Muscle of arm (tissue), 14 donors: ENCODE results near the gene LRRC70. TPM values are rescaled to one million over a fixed set of nuclear protein-coding genes. Genes with fewer than 3 reads are reported as not detected.
A peak's percentile ranks its signal among the peaks of the same experiment; 100 is the strongest.
"Not testable (repeated sequence)": the region's sequence is repeated elsewhere in the genome, so short reads cannot be mapped to it uniquely, and the experiment has no call there.

Experiments used
- DNase-seq: peaks from one replicate; pipeline ENCODE4 v3.0.0-alpha.2; 2013
- long read RNA-seq, 11 donors: transcript quantifications; one replicate each; lab custom pipeline, GENCODE V29; 2026
- polyA plus RNA-seq, 12 donors: library from polyadenylated mRNA; unstranded; fragments of 120-200 nt; gene quantifications; one replicate each; pipeline ENCODE4 v1.2.1, GENCODE V29; 2013; ENCODE audit not compliant: insufficient read length in 12 of 12

Gene LRRC70, protein sequence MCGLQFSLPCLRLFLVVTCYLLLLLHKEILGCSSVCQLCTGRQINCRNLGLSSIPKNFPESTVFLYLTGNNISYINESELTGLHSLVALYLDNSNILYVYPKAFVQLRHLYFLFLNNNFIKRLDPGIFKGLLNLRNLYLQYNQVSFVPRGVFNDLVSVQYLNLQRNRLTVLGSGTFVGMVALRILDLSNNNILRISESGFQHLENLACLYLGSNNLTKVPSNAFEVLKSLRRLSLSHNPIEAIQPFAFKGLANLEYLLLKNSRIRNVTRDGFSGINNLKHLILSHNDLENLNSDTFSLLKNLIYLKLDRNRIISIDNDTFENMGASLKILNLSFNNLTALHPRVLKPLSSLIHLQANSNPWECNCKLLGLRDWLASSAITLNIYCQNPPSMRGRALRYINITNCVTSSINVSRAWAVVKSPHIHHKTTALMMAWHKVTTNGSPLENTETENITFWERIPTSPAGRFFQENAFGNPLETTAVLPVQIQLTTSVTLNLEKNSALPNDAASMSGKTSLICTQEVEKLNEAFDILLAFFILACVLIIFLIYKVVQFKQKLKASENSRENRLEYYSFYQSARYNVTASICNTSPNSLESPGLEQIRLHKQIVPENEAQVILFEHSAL
- 1 to 10 TPM in 11 of 12 donors, not detected in 1; 3.5 to 8.5 (median 4.9) TPM for polyA plus RNA-seq
- long read RNA-seq, donor 1, partial matches to known transcripts: 0 of 1 reads
- long read RNA-seq, donor 1, other reads (novel, unspliced or antisense): 0 of 1 reads
- long read RNA-seq, donor 2, partial matches to known transcripts: 0 of 2 reads
- long read RNA-seq, donor 2, other reads (novel, unspliced or antisense): 0 of 2 reads
- long read RNA-seq, donor 3, partial matches to known transcripts: 0 of 2 reads
- long read RNA-seq, donor 3, other reads (novel, unspliced or antisense): 0 of 2 reads
- long read RNA-seq, donor 4: 0 reads
- long read RNA-seq, donor 5, partial matches to known transcripts: 0 of 3 reads
- long read RNA-seq, donor 5, other reads (novel, unspliced or antisense): 0 of 3 reads
- long read RNA-seq, donor 6: 0 reads
- long read RNA-seq, donor 7: 0 reads
- long read RNA-seq, donor 8, partial matches to known transcripts: 0 of 1 reads
- long read RNA-seq, donor 8, other reads (novel, unspliced or antisense): 0 of 1 reads
- long read RNA-seq, donor 9, partial matches to known transcripts: 0 of 2 reads
- long read RNA-seq, donor 9, other reads (novel, unspliced or antisense): 0 of 2 reads
- long read RNA-seq, donor 10: 0 reads
- long read RNA-seq, donor 11, partial matches to known transcripts: 0 of 1 reads
- long read RNA-seq, donor 11, other reads (novel, unspliced or antisense): 0 of 1 reads

DNA sequence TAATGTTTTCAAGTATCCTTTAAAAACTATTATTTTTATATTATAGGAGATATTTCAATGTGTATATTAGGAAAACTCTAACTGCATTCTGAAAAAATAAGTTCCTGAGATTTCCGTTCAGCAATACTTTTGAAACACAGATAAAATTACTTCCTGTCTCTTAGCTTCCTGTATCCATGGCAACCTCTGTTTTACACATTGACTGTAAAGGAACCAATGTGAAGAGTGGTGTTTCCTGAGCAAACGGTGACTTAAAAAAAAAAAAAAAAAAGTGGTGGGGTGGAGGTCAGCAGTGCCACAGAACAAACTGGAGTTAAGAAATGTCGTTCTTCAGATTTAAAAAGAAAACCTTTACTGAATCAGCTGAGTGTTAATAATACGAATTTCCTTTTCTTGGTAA is at the start of gene LRRC70:
Gene LRRC70 (plus strand): TSS at position 280 of the 400 bp plus-strand sequence. CDS start 620 bp downstream, outside the sequence.
- DNase-seq: peak; percentile 48

DNA sequence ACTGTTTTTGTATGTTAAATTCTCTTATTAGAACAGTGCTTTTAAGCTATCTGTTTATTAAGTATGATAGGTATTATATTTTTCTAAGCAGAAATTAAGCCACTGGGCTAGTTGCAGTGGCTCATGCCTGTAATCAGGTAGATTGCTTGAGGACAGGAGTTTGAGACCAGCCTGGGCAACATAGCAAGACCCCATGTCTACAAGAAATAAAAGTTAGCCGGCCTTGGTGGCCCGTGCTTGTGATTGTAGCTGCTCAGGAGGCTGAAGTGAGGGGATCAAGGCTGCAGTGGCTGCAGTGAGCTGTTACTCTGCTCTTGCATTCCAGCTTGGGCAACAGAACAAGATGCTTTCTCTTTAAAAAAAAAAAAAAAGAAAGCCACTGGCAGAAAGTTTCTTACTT is 45.0 kb upstream of the LRRC70 start:
- DNase-seq: no peak

DNA sequence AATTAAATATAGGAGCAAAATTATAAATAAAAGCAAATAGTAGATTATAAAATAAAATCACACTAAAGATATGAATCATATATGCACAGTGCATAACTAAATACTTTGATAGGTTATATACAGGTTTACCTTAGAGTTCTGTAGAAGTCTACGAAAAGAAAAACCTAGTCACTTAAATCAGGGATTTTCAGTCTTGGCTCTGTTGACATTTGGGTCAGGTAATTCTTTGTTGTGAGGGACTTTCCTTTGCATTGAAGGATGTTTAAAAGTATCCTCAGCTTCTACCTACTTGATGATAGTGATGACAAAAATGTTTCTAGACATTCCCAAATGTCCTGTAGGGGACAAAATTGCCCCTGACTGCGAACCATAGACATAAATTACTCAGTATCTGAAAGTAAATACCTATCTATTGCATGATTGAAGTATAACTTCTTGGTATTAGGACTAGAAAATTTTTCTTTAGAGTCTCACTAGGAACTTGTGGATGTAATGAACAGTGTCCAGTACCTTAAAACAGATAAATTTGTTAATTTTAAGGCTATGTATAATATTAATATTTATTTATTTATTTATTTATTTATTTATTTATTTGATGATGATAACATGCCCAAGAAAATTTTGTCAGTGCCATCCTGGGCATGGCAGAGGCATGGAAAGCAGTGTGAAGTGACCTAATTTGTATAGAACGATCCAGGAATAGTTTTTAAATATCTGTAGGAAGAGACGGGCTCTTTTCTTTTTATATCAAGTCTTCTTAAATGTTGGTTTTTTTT is 44.0 kb upstream of the LRRC70 start:
- DNase-seq: no peak

DNA sequence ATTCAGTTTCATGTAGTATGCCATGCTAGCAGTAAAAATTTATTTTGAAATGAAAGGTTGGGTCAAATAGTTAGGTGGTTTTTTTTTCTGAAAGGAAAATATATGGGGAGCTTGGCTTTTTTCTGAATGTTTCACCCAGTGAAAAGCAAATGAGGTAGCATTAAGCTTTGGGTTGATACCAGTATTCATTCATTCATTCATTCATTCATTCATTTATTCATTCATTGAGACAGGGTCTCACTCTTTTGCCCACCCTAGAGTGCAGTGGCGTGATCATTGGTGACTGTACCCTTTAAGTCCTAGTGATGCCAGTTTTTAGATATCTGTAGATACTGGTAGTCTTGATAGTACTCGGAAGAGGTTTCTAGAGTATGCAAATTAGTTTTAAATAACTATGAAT is 42.4 kb upstream of the LRRC70 start:
- DNase-seq: no peak

DNA sequence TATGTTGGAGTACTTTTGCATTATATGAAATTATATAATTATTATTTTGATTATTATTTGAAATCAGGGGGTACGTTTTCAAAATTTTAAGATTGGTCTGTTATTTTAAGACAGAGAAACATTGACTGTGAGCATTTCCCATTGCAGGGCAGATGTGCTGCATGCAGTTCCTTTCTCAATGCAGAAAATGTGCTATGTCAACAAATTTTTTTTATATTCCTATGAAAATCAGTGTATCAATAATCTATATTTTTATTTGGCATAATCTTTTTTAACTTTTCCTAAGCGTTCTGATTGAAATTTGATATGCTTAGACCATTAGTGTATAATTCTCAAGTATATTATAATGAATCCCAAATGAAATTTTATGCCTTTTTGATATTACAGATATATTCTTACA is 41.8 kb upstream of the LRRC70 start:
- DNase-seq: no peak

DNA sequence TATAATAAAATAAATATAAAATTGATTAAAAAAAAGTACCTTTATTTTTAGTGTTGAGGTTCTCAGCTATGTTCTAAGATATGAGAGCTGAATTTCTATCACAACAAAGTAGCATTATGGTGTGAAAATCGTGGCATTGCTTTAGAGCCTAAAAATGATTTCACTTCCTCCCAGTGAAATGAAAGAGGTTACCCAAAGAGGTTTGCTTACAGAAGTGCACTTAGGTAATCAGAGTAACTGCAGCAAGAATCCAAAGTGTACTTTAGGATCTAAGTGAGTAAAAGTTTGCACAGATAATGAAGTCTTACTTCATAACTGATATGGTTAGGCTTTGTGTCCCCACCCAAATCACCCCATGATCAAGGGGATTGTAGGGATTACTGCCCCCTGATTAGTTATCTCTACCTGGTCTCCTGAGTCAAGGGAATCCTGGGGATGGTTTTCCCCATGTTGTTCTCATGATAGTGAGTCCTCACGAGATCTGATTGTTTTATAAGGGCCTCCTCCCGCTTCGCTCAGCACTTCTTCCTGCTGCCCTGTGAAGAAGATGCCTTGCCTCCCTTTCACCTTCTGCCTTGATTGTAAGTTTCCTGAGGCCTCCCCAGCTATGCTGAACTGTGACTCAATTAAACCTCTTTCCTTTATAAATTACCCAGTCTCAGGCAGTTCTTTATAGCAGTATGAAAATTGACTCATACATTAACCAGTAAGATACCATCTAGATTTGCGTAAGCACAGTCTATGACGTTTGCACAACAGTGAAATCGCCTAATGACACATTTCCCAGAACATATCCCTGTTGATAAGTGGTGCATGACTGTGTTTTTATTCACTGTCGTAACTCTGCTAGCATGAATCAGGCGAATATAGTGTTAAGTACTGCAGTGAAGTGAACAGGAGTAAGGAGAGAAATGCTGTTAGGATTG is 40.3 kb upstream of the LRRC70 start:
- no peak for DNase-seq

DNA sequence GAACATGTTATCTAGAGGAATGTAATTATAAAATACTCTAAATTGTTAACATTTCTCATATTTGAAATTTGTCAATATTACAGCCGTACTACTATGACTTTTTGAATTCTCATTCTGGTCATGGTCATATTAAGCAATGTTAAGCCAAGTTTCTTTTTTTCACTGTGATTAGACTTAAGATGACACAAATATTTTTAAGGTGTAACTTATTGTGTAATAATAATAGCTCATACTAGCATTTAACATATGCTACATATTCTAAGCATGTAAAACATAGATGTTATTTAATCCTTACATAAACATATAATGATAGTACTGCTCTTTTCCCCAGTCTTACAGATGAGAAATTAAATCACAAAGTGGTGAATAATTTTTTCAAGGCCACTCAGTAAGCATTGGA is 35.9 kb upstream of the LRRC70 start:
- DNase-seq: no peak

DNA sequence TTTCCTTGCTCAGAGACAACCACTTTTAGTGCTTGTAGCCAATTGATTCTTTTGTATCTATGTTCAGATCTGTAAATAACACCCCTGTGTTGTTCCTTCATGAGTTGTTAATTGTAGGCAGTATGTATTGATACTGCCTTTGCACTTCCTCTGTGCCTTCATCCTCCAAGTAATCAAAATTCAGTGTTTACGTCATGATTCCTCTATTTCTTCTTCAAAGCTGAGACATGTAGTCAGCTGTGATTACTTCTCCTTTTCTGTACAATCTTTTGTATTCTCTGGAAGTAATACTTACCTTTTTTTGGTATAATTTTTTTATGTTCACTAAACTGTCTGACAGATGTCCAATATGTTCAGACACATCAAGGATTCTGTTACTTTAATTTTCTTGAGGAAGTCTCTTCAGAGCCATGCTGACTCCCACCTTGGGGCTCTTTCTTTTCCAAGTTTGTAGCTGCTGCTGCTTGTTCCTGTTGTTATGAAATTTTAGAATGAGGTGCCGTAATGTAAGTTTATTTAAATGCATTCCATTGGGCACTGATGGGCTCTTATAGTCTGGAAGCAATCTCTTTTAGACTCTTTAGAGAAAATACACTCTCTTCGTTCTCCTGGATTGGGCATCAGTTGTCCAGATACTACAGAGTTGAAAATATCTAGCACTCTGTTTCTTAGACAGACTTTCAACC is 30.5 kb upstream of the LRRC70 start:
- DNase-seq: peak; percentile 0

DNA sequence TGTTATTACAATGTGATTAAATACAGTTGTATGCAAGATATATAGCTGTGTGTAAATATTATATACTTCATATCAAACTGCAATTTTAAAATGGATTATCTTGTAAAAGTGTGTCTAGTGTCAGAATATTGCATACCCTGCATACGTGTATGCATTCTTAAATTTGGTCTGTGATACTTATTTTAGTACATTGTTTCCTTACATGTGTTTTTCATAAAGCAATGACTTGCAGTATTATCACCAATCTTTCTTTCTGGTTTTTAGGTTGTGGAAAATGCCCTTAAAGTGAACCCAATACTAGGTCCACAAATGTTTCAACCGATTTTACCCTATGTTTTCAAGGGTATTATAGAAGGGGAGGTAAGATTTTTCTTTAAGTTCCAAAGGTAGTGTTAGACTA is 28.5 kb upstream of the LRRC70 start:
- no peak for DNase-seq

DNA sequence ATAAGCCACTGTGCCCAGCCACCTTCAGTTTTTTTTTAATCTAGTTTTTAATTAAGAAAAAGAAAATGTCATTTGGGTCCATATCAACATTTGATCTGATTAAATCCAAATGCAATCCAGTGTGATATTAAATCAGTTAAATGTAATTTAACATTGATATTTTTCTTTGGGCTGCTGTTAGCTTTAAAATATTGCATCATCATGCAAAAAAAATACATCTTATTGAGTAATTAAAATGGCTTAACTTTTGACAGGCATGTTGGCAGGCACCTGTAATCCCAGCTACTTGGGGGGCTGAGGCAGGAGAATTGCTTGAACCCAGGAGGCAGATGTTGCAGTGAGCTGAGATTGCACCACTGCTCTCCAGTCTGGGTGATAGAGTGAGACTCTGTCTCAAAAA is 22.7 kb upstream of the LRRC70 start:
- DNase-seq: no peak

DNA sequence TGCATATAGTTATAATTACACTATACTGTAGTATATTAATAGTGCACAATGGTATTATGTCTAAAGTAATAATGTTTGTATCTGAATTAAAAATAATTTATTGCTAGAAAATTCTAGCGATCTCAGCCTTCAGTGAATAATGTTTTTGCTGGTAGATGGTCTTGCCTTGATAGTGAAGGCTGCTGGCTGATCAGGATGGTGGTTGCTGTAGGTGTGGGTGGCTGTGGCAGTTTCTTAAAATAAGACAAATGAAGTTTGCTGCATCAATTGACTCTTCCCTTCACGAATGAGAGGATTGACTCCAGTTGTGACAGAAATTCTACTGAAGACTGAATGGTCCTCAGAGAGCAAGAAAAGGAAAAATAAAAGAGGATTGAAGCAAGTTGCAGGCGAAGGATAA is 19.7 kb upstream of the LRRC70 start:
- DNase-seq: no peak

DNA sequence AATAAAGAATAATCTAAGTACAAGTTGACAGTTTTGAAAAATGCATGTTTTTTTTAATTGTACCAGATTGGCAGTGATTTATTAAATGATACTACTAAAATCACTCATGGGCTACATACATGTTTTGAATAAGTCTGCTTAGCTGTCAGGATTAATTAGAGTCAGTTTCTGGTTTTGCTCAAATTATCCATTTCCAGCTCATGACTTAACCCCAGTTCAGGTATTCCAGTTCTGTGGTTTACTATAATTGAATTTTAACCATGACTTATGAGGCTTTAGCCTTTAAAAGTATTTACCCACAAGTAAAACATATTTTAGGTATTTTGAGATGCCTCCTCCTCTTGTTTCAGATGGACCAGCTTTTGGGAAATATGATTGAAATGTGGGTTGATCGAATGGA is 17.8 kb upstream of the LRRC70 start:
- DNase-seq: no peak

DNA sequence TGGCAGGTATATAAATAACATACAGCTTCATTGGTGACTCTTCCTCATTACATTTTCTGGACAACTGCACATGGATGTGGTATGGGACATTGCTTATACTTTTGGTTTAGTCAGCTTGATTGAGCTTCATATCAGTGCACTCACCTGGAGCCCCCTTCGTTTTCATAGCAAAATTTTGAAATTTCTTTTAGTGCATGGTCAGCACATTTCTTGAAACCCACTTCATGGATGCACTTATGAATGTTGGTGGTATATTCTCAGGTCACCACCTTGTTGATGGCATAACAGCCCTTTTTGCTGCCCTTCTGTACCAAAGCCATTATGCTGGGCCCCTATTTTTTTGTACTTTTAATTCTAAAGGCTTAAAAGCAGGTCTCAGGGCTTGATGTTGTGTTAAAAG is 16.7 kb upstream of the LRRC70 start:
- no peak for DNase-seq

DNA sequence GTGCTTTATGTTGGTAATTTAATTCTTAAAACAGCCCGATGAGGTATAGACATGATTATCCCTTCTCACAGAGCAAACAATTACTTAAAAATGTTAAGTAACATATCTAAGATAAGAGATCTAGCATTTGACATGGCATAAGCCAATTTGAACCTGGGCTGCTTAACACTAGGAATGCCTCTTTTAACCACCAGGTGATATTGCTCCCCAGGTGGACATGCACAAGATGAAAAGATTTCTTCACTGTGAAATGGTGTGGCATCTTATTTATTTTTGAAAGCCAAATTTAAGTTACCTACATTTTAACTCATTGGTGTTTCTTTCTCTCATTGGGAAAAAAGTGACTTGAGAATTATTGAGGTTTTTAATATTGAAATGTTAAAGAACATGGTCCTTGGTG is 15.8 kb upstream of the LRRC70 start:
- no peak for DNase-seq

DNA sequence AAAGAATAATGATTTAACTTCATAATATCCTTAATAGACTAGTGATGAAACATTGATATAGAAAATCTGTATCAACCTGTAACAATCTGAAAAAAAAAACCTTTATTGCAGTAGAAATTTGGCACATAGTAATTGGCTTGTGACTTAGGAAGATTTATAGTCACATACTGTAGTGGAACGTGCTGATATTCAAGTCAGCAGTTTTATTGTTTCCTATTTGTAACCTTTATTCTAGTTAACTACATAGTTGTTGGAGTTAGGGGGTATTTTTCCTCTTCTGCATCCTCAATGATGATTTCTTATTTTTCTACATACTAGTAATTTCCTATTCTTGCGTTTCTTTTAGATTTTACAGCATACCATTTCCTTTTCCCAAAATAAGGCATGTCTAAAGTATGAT is 14.5 kb upstream of the LRRC70 start:
- DNase-seq: no peak

DNA sequence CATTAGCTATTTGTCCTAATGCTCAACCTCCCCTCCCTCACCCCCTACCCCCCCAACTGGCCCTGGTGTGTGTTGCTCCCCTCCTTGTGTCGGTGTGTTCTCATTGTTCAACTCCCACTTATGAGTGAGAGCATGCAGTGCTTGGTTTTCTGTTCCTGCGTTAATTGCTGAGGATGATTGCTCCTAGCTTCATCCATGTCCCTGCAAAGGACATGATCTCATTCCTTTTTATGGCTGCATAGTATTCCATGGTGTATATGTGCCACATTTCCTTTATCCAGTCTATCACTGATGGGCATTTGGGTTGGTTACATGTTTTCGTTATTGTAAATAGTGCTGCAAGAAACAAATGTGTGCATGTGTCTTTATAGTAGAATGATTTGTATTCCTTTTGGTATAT is 12.9 kb upstream of the LRRC70 start:
- not testable (repeated sequence) for DNase-seq

DNA sequence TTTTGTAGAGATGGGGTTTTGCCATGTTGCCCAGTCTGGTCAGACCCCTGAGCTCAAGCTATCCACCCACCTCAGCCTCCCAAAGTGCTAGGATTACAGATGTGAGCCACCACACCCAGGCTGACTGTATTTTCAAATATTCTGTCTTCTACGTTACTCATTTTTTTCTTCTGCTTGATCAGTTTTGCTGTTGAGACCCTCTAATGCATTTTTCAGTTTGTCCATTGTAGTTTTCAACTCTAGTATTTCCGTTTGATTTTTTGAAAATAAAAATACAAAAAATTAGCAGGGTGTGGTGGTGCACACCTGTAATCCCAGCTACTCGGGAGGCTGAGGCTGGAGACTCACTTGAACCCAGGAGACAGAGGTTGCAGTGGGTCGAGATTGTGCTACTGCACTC is 10.5 kb upstream of the LRRC70 start:
- DNase-seq: no peak

DNA sequence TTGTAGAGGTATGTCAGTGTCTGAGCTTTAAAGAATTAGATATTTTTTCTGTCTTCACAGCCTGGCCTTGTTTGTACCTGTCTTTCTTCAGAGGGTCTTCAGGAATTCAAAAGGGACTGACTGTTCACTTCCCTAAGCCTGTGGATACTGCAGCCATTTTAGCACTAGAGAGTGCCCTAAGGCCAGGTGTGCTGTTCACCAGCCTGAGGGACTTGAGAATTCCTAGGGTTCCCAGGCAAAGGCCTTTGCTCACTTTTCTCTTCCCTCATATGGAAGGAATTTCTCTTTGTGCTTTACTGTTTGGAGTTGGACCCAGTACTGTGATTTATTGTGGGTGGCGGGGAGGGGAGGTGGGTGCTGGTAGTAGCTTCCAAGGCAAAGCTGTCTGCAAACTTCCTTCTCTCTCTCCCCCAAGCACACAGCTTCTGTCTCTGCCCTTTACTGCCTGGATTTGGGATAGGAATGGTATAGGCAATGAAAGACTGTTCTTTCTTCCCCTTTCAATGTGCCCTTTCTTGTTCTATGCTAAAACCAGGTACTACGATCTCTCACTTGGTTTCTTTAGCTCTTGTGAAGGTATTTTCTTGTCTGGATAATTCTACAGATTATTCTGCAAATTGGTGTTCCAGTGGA is 9.7 kb upstream of the LRRC70 start:
- DNase-seq: no peak

DNA sequence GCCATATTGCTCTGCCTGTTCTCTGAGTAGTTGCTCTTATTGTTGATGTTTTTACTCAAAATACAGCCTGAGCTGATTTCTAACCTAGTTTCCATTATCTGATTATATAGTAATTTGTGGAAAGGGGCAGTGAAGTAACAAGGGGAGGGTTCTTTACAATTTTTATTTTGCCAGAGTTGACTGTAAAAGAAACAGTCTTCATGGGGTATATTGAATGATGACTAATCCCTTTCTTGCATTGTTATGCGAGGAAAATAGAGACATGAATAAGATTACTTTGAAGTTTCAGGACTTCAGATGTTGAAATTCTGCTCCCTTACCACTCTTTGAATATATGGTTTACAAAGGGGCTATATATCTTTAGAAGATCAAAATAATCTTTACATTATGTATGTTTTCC is 9.1 kb upstream of the LRRC70 start:
- no peak for DNase-seq
